Superior temporal gyrus (tissue), 1 donor: Measurements from ENCODE around the gene TBCD.
A peak's percentile ranks its signal among the peaks of the same experiment; 100 is the strongest.
"Not testable (repeated sequence)": the region's sequence is repeated elsewhere in the genome, so short reads cannot be mapped to it uniquely, and the experiment has no call there.

Experiments used
- DNase-seq: peaks from one replicate; pipeline ENCODE4 v3.0.0-alpha.2; 2016; ENCODE audit errors: extremely low spot score

TBCD gene

GRCh38 chr17:82957469-82957795 lies 205.6 kb downstream of the TBCD start:
- DNase-seq = no peak

- DNase-seq = no peak
Measured at GRCh38 chr17:82957961-82958561, 206.2 kb downstream of the TBCD start.

DNA sequence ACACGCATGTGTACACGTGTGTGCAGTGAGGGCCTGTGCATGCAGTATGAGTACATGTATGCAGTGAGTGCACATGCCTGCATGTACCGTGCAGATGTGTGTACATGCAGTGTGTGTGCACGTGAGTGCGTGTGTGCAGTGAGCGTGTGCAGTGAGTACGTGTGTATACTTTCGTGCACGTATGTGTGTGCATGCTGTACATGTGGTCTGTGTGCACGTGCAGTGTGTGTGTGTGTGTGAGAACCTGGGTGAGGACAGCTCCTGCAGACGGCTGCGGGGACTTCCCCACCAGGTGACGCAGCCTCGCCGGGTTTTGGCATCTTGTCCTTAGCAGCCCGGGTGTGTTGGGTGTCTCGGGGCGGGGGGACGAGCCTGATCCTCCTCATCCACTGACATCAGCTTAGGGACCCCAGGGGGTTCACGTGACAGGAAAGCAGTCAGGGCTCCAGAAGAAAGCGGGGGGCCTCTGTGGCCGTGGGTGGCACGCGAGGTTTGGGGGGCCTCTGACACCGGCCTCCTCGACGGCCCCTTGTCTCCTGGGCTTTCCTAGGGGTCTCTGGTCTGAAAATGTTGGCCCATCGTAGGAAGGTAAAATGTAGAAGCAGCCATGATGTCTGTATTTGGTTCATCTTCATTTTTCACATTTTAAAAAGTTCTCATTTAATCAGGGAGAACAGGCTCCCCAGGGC lies 207.5 kb downstream of the TBCD start:
- no peak for DNase-seq

GRCh38 chr17:82959990-82960418 lies 208.1 kb downstream of the TBCD start:
- DNase-seq = no peak

DNA sequence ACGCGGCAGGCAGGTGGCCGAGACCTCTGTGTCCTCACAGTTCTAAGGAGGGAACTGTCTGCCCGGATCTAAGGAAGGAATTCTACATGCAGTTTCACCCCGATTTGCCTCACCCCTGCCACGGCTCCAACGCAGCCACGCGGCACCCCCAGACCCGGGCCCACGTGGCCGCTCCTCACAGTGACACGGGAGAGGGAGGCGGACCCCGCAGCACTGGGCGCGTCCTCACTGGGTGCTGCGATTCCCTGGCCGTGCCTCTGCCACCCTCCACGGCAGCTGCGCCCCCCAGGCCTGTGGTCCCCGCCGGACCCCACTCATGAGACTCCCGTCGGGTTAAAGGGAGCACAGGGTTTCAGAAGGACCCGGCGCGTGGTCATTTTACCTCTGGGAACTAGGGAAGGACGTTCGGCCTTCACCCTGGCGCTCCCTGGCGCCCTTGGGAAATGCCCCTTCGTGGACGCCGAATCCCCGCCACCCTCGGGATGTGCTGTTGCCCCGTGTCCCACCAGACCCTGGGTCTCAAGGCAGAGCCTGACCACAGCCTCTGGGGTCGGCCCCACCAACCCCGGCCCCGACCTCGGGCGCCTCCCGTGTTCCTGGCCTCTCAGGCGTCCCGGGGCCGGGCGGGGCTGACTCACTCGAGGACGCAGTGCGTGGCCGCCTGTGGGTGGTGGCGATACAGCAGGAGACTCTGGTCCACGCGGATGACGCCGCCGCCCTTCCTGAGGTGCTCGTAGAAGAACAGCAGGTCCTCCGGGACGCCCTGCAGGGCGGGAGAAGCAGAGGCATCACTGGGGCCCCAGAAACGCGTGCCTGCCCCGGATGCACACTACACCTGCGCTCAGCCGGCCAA lies 208.8 kb downstream of the TBCD start:
- DNase-seq = no peak

GRCh38 chr17:82961366-82962162 lies 209.7 kb downstream of the TBCD start:
- no peak for DNase-seq

GRCh38 chr17:82962163-82962720 lies 210.4 kb downstream of the TBCD start:
- no peak for DNase-seq

DNA sequence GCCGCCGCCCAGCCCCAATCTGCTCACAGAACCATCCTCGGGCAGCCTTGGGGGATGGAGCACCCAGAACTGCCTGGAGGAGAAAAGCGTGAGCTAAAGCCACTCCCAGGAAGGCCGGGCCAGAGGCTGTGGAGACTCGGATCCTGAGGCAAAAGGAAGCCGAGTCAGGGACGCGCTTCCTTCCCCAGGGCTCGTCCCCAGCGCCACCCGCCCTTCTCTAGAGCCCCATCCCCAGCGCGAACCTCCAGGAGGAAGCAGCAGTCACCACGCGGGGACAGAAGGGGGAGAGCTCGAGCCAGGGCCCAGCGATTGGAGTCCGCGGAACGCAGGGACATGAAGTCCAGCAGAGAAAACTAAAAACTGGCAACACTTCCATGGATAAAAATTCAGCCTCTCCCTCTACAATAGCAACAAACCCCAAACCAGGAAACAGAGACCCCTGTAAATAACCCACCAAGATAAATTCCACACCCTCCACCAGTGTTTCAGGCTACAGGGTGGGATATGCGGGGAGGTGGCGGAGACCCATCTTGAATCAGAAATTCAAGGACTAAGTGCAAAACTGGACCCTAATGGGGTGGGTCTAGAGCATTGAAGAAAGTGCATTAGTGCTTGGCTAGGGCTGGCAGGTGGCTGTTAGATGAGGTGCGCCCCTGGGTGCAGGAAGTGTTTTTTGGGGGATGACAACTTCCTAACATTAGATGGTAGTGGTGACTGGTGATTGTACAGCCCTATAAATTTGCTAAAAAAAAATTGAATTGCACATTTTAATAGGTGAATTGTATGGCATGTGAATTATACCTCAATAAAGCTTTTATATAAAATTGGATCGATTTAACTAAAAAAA lies 211.5 kb downstream of the TBCD start:
- DNase-seq = peak; percentile 37

DNA sequence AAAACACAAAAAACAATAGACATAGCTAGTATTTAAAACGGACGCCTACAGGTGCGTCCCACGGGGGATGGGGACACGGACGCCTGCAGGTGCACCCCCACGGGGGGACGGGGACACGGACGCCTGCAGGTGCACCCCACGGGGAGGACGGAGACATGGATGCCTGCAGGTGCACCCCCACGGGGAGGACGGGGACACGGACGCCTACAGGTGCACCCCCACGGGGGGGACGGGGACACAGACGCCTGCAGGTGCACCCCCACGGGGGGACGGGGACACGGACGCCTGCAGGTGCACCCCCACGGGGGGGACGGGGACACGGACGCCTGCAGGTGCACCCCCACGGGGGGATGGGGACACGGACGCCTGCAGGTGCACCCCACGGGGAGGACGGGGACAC lies 212.6 kb downstream of the TBCD start:
- not testable (repeated sequence) for DNase-seq

DNA sequence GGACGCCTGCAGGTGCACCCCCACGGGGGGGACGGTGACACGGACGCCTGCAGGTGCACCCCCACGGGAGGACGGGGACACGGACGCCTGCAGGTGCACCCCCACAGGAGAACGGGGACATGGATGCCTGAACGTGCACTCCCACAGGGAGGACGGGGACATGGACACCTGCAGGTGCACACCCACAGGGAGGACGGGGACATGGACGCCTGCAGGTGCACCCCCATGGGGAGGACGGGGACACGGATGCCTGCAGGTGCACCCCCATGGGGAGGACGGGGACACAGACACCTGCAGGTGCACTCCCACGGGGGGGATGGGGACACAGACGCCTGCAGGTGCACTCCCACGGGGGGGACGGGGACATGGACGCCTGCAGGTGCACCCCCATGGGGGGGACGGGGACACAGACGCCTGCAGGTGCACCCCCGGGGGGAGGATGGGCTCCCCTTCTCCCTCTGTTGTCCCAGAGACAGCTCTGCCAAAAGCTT lies 213.0 kb downstream of the TBCD start:
- DNase-seq = no peak

- DNase-seq = no peak
Measured at GRCh38 chr17:82965371-82965770, 213.5 kb downstream of the TBCD start.

- DNase-seq = no peak
Measured at GRCh38 chr17:82966415-82966814, 214.6 kb downstream of the TBCD start.

DNA sequence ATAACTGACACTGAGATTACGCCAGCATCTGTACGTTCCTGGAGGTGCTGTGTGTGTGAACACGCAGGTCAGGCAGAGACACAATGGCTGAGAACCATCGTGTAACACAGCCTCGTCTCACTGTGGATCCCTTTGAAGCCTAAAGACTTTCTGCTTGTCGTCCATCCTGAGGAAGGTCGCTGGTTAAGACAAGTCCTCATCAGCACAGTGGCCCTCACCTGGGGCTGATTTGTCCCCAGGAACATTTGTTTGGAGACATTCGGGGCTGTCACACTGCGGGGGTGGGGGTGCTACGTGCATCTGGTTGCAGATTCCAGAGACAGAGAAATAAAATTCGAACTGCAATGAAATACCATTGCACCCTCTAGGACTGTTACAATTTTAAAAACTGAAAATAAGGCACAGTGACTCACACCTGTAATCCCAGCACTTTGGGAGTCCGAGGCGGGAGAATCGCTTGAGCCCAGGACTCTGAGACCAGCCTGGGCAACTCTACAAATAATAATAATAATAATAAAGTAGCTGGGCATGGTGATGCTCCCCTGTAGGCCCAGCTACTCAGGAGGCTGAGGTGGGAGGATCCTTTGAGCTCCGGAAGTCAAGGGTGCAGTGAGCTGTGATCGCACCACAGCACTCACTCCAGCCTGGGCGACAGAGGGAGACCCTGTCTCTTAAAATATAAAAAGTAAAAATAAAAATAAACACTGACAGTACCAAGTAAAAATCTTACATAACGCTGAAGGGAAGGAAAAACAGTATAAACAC lies 215.6 kb downstream of the TBCD start:
- DNase-seq = no peak

DNA sequence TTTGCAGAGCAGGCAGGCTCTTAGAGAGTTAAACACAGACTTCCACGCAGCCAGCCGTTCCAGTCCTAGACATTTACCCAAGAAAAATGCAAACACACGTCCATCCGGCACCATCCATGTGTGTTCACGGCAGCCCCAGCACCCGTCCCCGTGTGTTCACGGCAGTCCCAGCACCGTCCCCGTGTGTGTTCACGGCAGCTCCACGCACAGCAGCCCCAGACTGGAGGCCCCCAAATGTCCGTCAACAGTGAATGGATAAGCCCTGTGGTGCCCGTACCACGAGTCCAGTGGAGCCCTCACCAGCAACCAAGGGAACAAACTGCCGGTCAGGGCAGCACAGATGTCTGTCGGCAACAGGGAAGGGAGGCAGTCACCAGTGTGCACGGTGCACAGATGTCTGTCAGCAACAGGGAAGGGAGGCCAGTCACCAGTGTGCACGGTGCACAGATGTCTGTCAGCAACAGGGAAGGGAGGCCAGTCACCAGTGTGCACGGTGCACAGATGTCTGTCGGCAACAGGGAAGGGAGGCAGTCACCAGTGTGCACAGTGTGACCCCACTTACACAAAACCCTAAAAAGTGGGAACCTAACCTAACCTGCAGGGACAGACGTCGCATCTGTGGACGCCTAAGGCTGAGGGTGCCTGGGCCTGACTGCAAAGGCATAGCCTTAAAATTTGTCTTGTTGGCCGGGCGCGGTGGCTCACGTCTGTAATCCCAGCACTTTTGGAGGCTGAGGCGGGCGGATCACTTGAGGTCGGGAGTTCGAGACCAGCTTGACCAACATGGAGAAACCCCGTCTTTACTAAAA lies 216.4 kb downstream of the TBCD start:
- not testable (repeated sequence) for DNase-seq

DNA sequence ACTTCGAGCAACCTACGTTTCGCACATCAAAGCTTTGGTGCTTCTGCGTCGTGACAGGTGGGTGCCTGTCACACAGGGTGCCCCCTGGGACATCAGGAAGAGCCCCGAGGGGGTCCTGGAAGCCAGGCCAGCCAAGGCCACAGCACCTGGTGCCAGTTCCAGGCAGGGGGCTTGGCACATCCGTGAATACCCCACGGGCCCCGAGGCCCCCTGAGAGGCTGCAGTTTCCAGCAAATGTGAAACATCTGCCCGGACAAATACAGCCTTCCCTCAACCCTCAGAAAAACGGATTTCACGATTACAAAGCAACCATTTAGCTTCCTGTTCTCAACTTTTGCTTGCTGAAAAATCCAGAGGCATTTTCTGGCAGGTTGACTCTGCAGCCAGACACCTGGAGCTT lies 218.2 kb downstream of the TBCD start:
- DNase-seq = no peak

GRCh38 chr17:82970818-82971590 lies 219.1 kb downstream of the TBCD start:
- no peak for DNase-seq

GRCh38 chr17:82972836-82973372 lies 221.0 kb downstream of the TBCD start:
- no peak for DNase-seq
